GM12801 (cell line): ENCODE measurements around the gene EIPR1.

Experiments used
- TF ChIP-seq, protein P1 (sequence below): IDR thresholded peaks from one replicate; pipeline ENCODE4 v1.5.1; 2011; ENCODE audit warnings: control low read depth; ENCODE audit not compliant: insufficient read length; ENCODE audit errors: extremely low read depth

Gene EIPR1

DNA sequence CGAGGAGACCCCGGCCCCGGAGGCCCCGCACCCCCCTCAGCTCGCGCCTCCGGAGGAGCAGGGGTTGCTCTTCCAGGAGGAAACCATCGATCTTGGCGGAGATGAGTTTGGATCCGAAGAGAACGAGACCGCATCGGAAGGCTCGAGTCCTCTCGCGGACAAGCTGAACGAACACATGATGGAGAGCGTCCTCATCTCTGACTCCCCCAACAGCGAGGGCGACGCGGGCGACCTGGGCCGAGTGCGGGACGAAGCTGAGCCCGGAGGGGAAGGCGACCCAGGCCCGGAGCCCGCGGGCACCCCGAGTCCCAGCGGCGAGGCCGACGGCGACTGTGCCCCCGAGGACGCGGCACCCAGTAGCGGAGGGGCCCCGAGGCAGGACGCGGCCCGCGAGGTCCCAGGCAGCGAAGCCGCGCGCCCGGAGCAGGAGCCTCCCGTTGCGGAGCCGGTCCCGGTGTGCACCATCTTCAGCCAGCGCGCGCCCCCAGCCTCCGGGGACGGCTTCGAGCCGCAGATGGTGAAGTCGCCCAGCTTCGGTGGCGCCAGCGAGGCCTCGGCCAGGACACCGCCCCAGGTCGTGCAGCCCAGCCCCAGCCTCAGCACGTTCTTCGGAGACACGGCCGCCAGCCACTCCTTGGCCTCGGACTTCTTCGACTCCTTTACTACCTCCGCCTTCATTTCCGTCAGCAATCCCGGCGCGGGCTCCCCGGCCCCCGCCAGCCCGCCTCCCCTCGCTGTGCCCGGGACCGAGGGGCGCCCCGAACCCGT lies 10.2 kb upstream of the EIPR1 start:
- TF ChIP-seq, protein P1, sequence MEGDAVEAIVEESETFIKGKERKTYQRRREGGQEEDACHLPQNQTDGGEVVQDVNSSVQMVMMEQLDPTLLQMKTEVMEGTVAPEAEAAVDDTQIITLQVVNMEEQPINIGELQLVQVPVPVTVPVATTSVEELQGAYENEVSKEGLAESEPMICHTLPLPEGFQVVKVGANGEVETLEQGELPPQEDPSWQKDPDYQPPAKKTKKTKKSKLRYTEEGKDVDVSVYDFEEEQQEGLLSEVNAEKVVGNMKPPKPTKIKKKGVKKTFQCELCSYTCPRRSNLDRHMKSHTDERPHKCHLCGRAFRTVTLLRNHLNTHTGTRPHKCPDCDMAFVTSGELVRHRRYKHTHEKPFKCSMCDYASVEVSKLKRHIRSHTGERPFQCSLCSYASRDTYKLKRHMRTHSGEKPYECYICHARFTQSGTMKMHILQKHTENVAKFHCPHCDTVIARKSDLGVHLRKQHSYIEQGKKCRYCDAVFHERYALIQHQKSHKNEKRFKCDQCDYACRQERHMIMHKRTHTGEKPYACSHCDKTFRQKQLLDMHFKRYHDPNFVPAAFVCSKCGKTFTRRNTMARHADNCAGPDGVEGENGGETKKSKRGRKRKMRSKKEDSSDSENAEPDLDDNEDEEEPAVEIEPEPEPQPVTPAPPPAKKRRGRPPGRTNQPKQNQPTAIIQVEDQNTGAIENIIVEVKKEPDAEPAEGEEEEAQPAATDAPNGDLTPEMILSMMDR: no peak

DNA sequence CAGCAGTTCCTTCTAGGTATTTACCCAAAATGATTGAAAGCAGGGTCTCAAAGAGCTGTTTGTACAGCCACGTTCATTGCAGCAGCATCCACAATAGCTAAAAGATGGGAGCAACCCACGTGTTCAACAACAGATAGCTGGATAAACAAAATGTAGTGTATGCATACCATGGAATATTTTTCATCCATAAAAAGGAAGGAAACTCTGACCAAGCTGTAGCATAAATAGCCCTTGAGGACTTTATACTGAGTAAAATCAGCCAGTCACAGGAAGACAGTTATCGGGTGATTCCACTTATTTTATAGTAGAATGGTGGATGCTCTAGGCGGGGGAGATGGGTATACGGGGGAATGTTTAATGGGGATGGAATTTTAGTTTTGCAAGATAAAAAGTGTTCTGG lies 9.4 kb upstream of the EIPR1 start:
- TF ChIP-seq, protein P1: no peak

DNA sequence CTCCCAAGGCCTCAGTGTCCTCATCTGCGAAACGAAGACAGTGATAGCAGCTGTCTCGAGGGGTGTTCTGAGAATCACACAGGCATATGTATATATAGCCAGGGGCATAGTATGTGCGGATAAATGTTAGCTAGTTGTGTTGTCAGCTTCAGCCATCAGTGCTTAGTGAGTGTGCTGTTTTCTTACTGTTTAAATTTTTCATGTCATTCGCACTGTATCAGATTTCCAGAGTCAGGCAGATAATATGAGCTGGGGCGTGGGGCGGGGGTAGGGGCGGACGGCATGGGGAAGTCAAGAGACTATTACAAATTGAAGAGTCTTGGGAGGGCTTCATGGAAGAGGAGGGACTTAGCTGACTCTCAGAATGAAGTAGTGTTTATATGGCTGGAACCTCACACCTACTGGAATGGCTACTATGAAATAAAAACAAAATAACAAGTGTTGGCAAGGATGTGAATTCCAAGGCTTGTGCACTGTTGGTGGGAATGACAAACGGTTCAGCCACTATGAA lies 8.9 kb upstream of the EIPR1 start:
- TF ChIP-seq, protein P1: no peak

DNA sequence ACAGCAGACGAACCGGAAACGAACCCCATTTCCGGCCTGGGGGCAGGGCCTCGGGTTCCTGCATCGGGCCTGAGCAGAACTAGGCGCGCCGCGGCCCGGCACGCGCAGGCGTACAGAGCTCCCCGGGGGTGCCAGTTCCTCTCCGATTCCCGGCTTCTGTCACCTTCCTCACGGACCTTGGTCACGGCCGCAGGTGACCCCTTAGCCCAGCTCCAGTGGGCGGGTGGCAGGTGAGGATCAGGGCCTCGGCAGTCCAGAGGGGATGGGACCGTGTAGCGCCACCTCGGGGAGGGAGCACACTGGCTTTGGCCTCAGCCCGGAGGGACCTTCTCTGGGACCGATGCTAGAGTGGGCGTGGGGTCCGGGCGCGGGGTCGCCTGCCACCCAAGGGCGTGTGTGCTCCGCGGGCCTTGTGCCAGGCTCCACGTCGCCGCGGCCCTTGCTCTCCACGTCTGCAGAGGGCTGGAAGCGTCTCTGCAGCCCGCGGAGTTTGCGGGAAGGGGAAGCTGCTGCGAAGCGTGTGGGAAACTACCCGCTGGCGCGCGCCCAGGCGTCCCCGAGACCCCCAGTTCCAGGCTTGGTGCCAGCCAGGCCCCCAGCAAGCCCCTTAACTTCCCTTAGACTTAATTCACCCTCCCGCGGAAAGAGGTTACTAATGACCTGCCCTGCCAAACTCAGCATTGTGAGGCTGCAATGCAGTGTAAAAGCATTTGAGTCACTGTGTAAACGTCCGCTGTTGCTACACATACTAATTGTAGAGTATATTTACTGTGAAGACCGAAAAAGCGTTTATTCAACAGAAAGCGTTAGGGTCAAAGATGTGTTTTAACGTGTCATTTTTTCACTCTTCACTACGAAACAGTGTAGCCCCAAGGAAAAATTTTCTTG lies 2.3 kb upstream of the EIPR1 start, which contains the start of gene TRAPPC12:
TSS of gene TRAPPC12 (plus strand) at position 48 of the 888 bp plus-strand sequence. CDS start 7,930 bp downstream, outside the sequence.
- TF ChIP-seq, protein P1: no peak

DNA sequence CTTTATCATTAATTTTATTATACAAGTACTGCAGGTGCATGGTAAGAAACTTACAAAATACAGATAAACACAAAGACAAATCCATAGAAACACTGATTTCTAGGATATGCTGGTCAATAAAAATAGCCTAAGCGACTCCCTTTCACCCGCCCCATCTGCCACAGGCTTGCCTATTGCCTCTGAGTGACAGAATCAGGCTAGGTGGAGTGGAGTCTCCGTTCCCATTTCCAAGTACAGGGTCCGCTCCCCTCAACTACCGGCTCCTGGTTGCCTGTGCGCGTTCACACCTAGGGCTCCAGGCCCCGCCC lies 1.7 kb upstream of the EIPR1 start:
- TF ChIP-seq, protein P1: no peak

DNA sequence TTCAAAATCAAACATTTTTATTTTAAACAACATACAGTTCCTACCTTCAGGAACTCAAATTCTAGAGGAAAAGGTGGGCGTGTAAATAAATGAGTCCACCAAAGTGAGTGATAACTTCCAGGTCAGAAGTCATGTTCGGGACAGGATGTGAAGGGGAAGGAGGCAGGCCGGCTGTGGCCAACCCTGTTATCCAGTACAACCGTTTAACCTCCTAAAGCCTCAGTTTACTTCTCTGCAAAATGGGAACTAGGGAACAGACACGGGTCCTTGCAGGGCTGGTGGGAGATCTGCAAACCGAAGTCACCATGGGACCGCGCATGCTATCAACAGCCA lies 373 bp downstream of the EIPR1 start:
- TF ChIP-seq, protein P1: no peak

DNA sequence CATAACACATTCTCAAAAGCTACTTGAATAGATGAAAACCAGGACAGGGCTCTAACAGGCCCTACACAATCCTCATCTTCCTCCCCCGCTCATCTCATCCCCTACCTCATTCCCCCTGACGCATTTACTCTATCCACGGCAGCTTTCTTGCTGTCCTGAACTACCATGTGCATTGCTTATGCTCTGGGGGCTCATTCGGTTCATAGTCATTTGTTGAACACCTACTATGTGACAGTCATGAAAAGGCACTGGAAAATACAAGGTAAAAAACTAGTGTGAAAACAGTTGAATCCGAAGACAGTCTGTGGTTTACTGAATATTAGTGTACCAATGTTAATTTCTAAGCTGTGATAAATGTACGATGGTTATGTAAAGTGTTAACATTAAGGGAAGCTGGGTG lies 797 bp downstream of the EIPR1 start:
- TF ChIP-seq, protein P1: no peak
